HUES48 (cell line): ENCODE data around the gene THOP1.

Source experiments
- H3K27ac ChIP-seq: one replicate; pipeline ENCODE4 v1.7.0; 2013; ENCODE audit warnings: low read depth, low read length, inconsistent platforms
- H3K27me3 ChIP-seq: 2 replicates; pipeline ENCODE4 v1.6.1; 2013; ENCODE audit warnings: mild to moderate bottlenecking, low read length; ENCODE audit not compliant: control insufficient read depth, insufficient read depth
- H3K36me3 ChIP-seq: 2 replicates; pipeline ENCODE4 v1.6.1; 2013; ENCODE audit warnings: low read length; ENCODE audit not compliant: control insufficient read depth, insufficient read depth
- H3K4me1 ChIP-seq: 2 replicates; pipeline ENCODE4 v1.6.1; 2013; ENCODE audit warnings: mild to moderate bottlenecking, low read length; ENCODE audit not compliant: control insufficient read depth, insufficient read depth
- H3K4me3 ChIP-seq: 2 replicates; pipeline ENCODE4 v1.5.1; 2013; ENCODE audit warnings: mild to moderate bottlenecking, low read depth, low read length
- H3K9ac ChIP-seq: 2 replicates; pipeline ENCODE4 v1.6.1; 2013; ENCODE audit warnings: mild to moderate bottlenecking, low read depth, low read length, moderate library complexity
- H3K9me3 ChIP-seq: 2 replicates; pipeline ENCODE4 v1.6.1; 2013; ENCODE audit warnings: low read length; ENCODE audit not compliant: control insufficient read depth, insufficient read depth

THOP1 gene

GRCh38 chr19:2798733-2799132, 13.4 kb downstream of the THOP1 start:
- no peaks in the 10 kb centered on the region for H3K4me1 ChIP-seq
- H3K9ac ChIP-seq, result no peak overlapping the region
- no peaks in the 10 kb centered on the region for H3K9me3 ChIP-seq
- peaks cover 94% of the 10 kb centered on the region for H3K36me3 ChIP-seq
- H3K27ac ChIP-seq, result no peak overlapping the region
- H3K4me3 ChIP-seq, result no peak overlapping the region
- H3K27me3 ChIP-seq, result no peaks in the 10 kb centered on the region

GRCh38 chr19:2799273-2800020, 14.1 kb downstream of the THOP1 start:
- Histone ChIP-seq H3K4me3 (no peak overlapping the region), H3K9me3 (no peaks in the 10 kb centered on the region), H3K4me1 (no peaks in the 10 kb centered on the region), H3K27me3 (no peaks in the 10 kb centered on the region), H3K27ac (no peak overlapping the region), H3K9ac (no peak overlapping the region), H3K36me3 (peaks cover 95% of the 10 kb centered on the region)

GRCh38 chr19:2800506-2800905, 15.2 kb downstream of the THOP1 start:
- Histone ChIP-seq H3K27ac (no peak overlapping the region), H3K4me1 (no peaks in the 10 kb centered on the region), H3K4me3 (no peak overlapping the region), H3K36me3 (peaks cover 95% of the 10 kb centered on the region), H3K9ac (no peak overlapping the region), H3K9me3 (no peaks in the 10 kb centered on the region), H3K27me3 (no peaks in the 10 kb centered on the region)

- Histone ChIP-seq H3K9me3 (no peaks in the 10 kb centered on the region), H3K4me3 (no peak overlapping the region), H3K9ac (no peak overlapping the region), H3K36me3 (peaks cover 93% of the 10 kb centered on the region), H3K27ac (no peak overlapping the region), H3K27me3 (no peaks in the 10 kb centered on the region), H3K4me1 (no peaks in the 10 kb centered on the region)
Measured at GRCh38 chr19:2802826-2803225, 17.5 kb downstream of the THOP1 start.

- no peak overlapping the region for H3K4me3 ChIP-seq
- H3K27ac ChIP-seq, result no peak overlapping the region
- H3K9ac ChIP-seq, result no peak overlapping the region
- H3K4me1 ChIP-seq, result no peaks in the 10 kb centered on the region
- peaks cover 93% of the 10 kb centered on the region for H3K36me3 ChIP-seq
- no peaks in the 10 kb centered on the region for H3K9me3 ChIP-seq
- H3K27me3 ChIP-seq, result no peaks in the 10 kb centered on the region
Measured at GRCh38 chr19:2803486-2804155, 18.3 kb downstream of the THOP1 start.

GRCh38 chr19:2804156-2805004, 19.1 kb downstream of the THOP1 start:
- H3K4me3 ChIP-seq, result no peak overlapping the region
- no peak overlapping the region for H3K27ac ChIP-seq
- H3K9me3 ChIP-seq, result no peaks in the 10 kb centered on the region
- no peaks in the 10 kb centered on the region for H3K27me3 ChIP-seq
- no peaks in the 10 kb centered on the region for H3K4me1 ChIP-seq
- no peak overlapping the region for H3K9ac ChIP-seq
- H3K36me3 ChIP-seq, result peaks cover 93% of the 10 kb centered on the region

- Histone ChIP-seq H3K4me1 (no peaks in the 10 kb centered on the region), H3K4me3 (no peak overlapping the region), H3K27me3 (no peaks in the 10 kb centered on the region), H3K9me3 (no peaks in the 10 kb centered on the region), H3K27ac (no peak overlapping the region), H3K36me3 (peaks cover 95% of the 10 kb centered on the region), H3K9ac (no peak overlapping the region)
Measured at GRCh38 chr19:2805261-2805900, 20.1 kb downstream of the THOP1 start.

- no peaks in the 10 kb centered on the region for H3K9me3 ChIP-seq
- H3K27ac ChIP-seq, result no peak overlapping the region
- H3K36me3 ChIP-seq, result peaks cover 95% of the 10 kb centered on the region
- no peak overlapping the region for H3K9ac ChIP-seq
- no peaks in the 10 kb centered on the region for H3K4me1 ChIP-seq
- H3K4me3 ChIP-seq, result no peak overlapping the region
- no peaks in the 10 kb centered on the region for H3K27me3 ChIP-seq
Measured at GRCh38 chr19:2805991-2806649, 20.8 kb downstream of the THOP1 start.

- Histone ChIP-seq H3K9ac (no peak overlapping the region), H3K4me3 (no peak overlapping the region), H3K4me1 (no peaks in the 10 kb centered on the region), H3K27me3 (no peaks in the 10 kb centered on the region), H3K27ac (no peak overlapping the region), H3K36me3 (peaks cover 95% of the 10 kb centered on the region), H3K9me3 (no peaks in the 10 kb centered on the region)
Measured at GRCh38 chr19:2806736-2807378, 21.6 kb downstream of the THOP1 start.
